GM18505 (cell line): ENCODE results near the gene PLEKHG1.

Experiments used
- ATAC-seq: cut with Tn5 transposase; IDR thresholded peaks from one replicate; pipeline ENCODE4 v1.9.1; 2021; ENCODE audit not compliant: unreplicated experiment
- POLR2A ChIP-seq: IDR thresholded peaks from 4 replicates; pipeline ENCODE4 v1.6.1; 2011; ENCODE audit warnings: borderline replicate concordance; ENCODE audit not compliant: insufficient read depth, insufficient read length; ENCODE audit errors: extremely low read depth

PLEKHG1 gene

DNA sequence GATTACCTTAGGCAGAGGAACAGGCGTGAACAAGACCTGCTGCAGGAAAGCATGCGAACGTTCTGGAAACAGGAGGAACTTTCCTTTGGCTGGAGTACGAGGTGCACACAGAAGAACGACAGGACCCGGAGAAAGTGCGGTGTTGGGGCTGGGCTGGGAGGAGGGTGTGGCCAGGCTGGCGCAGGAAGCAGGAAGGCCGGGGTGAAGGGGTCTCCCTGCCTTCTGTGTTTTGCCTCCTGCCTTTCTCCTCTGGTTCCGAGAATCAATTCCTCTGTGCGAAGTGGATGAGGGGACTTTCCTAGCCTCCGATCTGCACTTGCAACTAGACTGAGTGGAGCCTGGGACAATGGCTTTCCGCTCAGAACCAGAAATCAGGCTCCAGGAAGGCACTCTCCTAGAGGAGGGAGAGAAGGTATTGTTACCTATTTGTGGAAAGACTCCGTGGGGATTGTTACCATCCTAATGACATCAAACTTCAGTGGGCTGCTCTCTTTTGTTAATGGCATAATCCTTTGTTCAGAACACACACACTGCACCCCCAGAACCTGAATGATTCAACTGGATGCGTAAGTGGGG lies 22.9 kb upstream of the PLEKHG1 start:
- TF ChIP-seq POLR2A: no peak
- no peak for ATAC-seq

DNA sequence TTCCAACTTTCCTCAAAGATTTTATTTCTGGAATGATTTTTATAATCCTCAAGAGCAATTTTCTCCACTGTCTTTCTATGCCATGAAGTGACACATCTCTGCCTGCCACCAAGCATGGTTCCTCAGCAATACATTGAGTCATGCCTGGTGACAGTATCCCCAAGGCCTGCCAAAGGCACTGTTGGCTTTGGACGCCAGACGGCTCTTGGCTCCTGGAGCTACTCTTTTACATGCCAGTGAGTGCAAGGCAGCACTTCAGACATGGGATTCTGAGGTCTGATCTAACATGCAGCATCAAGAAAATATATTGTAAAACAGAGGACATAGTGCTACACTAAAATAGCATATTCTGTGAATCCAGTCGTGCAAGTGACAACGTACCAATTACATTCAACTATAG lies 20.1 kb upstream of the PLEKHG1 start:
- no peak for TF ChIP-seq POLR2A
- ATAC-seq: no peak

DNA sequence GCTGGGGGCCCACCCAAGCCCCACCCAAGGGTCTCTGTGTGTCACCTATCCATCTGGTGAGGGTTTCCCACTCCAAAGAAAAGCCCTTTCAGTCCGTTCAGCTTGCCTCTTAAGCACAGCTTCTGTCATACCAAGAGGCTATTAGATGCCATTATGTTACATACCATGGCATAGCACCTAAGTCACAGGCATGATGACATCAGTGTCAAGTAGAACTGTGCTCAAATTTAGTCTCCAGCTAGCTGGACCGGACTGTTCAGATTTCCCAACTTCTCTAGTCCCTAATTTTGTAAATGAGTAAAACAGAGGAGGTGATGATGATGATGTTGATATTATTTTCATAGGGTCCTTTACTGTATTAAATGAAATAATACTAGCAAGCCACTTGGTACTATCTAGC lies 19.2 kb upstream of the PLEKHG1 start:
- no peak for TF ChIP-seq POLR2A
- ATAC-seq: no peak

DNA sequence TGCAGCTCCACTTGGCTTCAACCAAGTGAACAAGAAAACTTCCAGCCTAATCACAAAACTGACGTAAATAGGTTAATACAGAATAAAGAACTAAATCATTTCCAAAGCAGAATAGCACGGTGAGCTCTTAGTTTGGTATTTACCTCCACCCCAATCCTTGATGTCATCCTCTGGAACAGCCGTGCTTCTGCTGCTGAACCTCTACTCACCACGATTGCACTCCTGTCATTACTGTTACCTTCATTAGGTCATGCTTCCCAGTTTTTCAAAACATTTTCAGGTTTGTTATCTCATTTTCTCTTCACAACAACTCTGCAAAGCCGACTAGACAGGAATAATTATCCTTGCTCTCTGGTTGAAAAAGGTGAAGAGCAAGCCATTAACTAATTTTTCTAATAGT lies 15.6 kb upstream of the PLEKHG1 start:
- ATAC-seq: no peak

DNA sequence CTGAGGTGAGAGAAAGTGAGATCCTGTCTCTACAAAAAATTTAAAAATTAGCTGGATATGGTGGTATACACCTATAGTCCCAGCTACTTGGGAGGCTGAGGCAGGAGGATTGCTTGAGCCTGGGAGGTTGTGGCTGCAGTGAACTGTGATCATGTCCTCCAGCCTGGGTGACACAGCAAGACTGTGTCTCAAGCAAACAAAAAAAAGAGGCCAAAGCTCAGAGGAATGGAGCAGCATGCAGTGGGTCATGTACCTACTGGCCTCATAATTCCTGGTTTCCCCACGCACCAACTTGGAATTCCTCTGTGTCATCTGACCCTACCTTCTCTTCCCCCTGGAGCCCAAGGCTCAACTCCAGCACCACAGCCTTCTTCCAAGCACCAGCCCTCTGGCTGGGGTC lies 15.1 kb upstream of the PLEKHG1 start:
- ATAC-seq: no peak

More for the DNA sequence above, 15.6 kb upstream of the PLEKHG1 start:
- no peak for TF ChIP-seq POLR2A

DNA sequence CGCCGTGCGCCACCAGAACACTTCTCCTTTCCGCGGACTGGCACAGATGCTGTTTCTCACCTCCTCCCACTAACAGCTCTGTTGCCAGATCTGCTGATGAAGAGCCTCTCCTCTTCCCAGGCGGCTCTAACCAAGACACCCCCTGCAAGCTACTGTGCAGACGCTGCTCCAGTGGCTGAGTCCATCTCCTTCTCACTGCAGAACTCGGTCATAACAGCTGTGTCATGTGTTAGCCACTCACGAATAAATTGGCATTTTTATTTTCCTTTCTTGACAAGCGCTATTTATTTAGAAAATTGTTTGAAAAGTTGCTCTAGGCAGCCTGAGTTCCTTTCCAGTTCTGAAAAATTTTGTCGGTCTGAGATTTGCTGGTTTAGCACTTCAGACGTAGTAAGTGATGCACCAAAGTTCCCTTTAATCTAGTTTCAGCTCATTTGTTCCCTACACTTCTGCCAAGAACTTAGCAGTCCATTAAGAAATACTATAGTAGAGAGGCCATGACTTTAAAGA lies 12.8 kb upstream of the PLEKHG1 start:
- TF ChIP-seq POLR2A: no peak
- no peak for ATAC-seq

More for the DNA sequence above, 15.1 kb upstream of the PLEKHG1 start:
- TF ChIP-seq POLR2A: no peak

DNA sequence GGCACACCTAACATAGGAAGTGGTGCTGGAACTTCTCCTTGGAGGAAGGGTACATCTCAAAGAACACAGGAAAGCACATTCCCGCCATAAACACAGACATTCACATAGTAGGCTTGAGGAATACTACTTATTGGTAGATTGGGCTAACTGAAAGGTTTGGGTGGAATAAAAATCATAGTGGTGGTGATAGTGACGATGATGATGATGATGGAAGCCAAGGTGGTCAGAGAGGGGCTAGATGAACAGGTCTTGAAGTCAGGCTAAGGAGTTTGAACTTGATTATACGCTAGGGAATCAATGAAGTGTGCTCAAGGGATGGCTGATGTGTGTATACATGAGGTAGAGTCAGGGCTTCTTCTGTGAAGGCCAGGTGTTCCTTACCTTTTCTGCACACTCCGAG lies 12.0 kb upstream of the PLEKHG1 start:
- TF ChIP-seq POLR2A: no peak
- ATAC-seq: no peak

DNA sequence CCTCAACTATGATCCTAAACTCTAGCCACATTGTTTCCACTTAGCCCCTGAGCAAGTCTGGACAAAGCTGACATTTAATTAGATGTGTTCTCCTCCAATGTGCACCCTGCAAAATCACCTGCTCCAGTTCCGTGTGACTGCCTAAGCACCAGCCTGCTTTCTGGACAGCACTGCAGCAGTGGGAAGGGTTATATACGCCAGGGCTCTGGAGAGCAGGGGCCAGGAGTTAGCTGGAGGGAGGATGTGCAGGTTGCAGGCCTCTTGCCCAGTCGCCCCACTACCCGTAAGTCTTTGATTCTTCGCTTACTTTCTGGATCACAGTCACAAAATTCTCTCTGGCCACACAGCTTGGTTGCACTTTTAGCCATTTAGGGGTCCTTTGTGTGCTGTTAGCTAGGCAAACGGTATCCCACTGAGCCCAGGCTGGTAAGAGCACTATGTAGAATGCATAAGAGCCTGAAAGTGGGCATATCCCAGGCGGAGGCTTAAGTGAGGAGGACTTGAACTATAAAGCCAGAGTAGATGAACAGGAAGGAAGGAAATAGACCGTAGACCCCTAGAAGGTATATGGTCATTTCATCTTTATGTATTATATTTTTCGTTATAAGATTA lies 10.7 kb upstream of the PLEKHG1 start:
- TF ChIP-seq POLR2A: no peak
- ATAC-seq: no peak

DNA sequence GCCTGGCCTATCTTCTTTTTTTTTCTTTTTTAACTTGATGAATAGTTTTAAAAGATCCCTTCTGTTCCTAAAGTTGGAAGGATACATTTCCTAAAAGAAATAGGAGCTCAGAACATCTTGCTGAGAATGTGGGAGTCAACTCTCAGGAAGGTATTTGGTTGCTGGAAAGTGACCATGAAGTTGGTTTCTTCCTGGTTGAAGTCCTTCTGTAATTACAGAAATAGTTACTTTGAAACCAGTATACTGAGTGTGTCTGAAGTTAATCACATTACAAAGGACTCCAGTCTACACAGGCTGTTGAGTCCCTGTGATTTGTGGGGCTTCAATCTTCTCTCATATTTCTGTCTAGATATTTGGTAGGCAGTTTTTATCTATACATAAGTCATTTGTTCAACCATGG lies 9.8 kb upstream of the PLEKHG1 start:
- TF ChIP-seq POLR2A: no peak
- no peak for ATAC-seq

DNA sequence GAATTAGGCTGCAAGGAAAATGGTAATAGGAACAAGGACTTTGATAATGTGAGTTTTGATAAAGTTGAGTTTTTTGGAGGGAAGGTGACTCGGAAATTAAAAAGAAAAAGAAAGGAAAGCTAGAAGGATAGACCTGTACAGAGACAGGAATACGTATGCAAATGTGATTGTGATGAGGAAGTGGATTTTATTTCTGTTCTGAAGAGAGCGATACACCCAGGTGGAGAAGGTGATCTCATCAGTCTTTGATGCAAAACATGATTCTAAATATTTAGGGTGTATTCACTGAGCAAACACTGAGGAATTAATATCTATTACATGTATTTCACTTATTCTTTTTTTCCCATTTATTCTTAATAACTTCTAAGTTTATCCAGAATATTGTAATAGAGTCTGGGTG lies 9.2 kb upstream of the PLEKHG1 start:
- no peak for TF ChIP-seq POLR2A
- no peak for ATAC-seq

DNA sequence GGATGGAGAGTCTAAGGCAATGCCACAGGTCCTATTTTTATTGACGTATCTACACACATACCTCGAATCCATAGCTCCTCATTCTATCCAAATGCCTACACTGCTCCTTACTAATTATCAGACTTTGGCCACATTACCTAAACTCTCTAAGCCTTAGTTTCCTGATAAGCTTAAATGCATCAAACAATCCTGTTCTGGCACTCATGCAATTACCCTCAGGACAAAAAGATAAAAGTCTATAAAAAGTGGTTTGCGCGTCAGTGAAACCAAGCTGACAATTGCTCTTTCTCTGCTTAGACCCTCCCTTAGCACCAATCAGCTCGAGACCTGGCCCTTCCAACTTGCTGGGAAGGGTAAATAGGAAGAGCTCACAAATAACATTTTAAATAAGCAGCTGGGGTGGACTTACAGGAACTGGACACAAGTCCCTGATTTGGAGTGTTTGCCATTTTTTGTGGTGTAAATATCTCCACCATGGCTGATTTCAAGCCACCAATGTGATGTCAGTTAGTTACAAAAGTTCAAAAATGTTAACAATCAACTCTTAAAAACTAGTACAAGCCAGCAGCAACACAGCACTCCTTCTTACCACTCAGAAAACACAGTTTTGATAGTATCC lies 7.2 kb upstream of the PLEKHG1 start:
- no peak for ATAC-seq
- TF ChIP-seq POLR2A: no peak

DNA sequence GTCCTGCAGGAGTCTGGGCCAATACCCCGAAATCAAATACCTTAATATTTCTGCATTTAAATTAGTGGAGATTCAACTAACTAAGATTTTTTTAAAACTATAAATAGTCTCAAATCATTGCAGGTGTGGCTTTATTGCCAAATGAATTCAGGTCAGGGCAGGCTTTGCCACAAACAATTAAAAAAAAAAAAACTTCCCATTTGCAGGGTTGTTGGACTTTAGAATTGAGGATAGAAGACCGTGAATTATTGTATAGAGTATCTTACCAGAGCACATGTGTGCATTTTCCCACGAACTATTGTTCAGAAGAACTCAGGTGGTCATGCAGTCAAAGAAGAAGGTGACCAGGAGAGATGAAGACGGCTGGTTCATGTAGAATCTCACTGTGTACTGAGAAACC lies 6.6 kb upstream of the PLEKHG1 start:
- no peak for TF ChIP-seq POLR2A

DNA sequence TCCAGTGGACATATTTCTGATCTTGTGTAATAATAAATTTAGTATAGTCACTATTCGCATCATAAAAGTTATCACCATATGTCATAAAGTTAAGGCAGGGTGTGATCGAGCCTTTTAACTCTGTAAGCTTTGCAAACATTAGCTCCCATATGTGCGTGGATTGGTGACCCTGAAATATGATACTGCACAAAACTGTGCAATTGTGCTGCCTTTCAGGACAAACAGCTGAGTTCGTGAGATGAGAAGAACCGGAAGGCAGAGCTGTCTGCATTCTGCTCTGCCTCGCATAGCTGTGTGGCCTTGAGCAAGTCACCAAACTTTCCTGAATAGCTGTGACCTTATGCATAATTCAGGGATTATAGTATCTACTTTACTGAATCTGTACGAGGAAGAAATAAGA lies 3.2 kb upstream of the PLEKHG1 start:
- TF ChIP-seq POLR2A: no peak
- no peak for ATAC-seq

More for the DNA sequence above, 6.6 kb upstream of the PLEKHG1 start:
- no peak for ATAC-seq

DNA sequence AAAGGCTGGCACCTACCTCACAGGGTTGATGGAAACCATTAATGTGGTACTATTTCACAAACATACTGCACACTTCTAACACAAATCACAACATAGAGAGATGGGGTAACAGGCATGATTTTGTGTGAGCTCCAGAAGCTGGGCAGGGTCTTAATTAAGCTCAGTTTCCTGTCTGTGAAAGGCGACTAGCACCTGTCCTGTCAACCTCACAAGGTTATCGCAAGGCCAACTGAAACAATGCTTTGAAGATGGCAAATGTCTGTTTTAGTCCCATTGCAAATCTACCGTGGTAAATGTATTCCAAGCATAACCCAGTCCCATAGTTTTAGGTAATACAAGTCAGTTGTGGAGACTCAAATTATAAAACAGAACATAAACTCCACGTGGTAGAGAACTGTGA lies 1.3 kb upstream of the PLEKHG1 start:
- no peak for ATAC-seq
- no peak for TF ChIP-seq POLR2A
